CMK (cell line): Measurements from ENCODE around the gene ZNRF1.
"Not testable (repeated sequence)": the region's sequence is repeated elsewhere in the genome, so short reads cannot be mapped to it uniquely, and the experiment has no call there.

Experiments used
- DNase-seq: peaks from one replicate; pipeline ENCODE4 v3.0.0-alpha.2; 2010; ENCODE audit warnings: low read depth

The ZNRF1 gene

DNA sequence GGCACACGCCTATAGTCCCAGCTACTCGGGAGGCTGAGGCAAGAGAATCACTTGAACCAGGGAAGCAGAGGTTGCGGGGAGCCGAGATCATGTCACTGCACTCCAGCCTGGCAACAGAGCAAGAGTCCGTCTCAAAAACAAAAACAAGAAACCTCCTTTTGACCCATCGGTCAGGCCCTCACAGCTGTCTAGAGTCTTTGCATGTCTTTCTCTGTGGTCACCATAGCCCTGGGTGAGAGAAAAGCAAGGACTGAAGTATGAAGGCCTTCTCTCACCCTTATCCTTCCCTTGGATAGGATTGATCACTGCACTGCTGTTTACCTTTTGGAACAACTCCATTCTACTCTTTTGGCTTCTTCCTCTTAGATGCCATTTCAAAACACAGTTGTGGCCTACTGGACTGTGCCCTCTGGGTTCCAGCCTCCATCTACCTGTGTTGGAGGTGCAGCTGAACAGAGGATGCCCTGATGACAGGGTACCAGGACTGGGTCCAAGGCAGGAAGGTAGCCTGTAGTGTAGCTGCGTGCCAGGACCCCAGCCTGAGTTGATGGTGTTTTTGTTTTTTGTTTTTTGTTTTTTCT, 80.6 kb downstream of the ZNRF1 start:
- DNase-seq, result no peak

DNA sequence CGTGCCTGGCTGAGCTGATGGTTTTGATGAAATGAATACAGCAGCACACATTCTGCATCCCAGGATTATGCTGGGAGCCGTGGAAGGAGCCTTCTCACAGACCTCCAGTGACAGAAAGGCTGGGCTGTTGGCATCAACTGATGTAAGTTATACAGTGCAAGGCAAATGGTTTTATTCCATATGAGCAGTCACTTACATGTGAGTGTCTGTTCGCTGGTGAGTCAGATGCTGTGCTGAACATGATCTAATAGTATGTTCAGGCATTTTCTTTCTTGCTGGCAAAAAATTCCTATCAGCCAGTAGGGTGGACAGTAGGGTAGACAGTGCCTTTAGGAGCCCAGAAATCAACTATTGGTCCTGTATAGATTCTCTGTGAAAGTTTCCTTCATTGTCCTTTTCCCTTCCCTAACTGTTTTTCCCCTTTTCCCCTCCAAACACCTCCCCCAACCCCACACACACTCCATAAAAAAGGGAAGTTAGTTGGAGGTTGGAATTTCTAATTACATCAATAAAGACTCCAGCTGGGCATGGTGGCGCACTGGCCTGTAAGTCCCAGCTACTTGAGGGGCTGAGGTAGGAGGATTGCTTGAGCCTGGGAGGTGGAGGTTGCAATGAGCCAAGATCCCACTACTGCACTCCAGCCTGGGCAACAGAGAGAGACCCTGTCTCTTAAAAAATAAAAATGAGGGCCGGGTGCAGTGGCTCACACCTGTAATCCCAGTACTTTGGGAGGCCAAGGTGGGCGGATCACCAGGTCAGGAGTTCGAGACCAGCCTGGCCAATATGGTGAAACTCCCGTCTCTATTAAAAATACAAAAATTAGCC, 81.6 kb downstream of the ZNRF1 start:
- no peak for DNase-seq

DNA sequence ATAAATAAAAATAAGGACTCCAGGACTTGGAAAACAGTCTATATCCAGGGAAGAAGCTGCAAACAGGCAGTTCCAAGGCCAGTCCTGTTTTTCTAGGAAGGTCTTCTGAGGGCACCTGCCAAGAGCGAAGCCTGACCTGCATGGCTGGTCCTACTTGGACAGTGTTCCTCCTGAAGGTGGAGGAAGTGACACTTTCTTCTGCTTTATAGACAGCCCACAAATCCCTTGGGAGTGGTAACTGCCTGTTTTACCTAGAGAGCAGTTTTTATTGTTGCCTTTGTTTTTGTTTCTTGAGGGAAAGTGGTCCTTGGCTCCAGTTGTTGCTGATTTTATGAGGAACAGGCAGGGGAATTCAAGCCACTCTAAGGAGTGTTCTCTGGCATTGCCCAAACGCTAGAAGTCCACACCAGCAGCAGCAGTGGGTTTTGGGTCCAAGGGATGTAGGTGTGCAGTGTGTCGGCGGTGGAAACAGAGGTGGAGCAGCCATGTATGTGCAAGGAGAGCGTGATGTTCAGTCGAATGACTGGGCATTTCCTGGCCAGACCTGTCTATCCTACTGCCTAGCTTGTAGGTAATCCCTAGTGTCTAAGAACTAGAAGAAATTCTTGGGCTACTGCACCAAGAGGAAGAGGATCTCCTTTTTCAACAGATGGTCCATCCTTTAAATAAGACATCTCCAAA, 82.5 kb downstream of the ZNRF1 start:
- no peak for DNase-seq

DNA sequence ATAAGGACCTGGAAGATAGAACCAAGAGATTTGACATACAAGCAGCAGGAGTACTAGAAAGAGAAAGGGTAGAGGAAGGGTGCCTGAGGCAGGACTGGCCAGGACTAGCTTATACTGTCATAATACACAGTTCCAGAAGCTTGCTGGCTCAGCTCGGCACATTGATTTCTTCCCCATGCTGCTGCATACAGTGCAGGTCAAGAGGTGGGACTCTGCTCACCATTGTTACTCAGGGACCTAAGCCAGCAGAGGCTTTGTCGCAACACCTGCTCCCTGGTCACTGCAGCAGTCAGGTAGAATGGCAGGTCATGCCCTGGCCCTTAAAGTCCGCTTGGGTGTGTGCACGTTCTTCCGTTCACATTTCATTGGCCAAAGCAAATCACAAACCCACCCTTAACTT, 85.0 kb downstream of the ZNRF1 start:
- DNase-seq, result no peak

DNA sequence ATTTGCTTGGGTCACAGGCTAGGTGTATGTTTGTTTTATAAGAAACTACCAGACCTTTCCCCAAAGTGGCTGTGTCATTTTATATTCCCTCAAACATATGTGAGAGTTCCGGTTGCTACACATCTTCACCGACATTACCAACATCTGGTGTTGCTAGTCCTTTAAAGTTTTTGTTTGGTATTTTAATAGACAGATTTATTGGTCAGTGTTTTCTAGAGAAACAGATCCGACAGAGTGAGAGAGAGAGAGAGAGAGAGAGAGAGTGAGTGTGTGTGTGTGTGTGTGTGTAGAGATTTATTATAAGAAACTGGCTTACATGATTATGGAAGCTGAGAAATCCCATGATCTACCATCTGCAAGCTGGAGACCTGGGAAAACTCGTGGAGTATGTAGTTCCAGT, 86.7 kb downstream of the ZNRF1 start:
- no peak for DNase-seq

DNA sequence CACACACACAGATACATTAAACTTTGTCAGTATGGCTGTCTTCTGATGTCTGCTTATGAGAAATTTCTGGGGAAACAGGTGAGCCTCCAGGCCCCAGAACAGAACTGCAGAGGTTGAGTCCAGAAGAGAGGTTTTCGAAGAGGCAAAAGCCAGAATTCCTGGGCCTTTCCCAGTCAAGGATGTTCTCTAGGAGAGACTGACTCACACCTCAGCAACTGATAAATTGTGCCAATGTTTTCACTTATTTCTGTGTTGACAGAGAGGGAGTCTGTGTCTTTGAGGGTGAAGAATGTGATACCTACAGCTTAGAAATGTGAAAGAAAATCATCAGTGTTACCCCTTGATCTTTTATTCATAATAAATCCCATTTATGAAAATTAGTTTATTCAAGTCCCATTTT, 87.5 kb downstream of the ZNRF1 start:
- no peak for DNase-seq

DNA sequence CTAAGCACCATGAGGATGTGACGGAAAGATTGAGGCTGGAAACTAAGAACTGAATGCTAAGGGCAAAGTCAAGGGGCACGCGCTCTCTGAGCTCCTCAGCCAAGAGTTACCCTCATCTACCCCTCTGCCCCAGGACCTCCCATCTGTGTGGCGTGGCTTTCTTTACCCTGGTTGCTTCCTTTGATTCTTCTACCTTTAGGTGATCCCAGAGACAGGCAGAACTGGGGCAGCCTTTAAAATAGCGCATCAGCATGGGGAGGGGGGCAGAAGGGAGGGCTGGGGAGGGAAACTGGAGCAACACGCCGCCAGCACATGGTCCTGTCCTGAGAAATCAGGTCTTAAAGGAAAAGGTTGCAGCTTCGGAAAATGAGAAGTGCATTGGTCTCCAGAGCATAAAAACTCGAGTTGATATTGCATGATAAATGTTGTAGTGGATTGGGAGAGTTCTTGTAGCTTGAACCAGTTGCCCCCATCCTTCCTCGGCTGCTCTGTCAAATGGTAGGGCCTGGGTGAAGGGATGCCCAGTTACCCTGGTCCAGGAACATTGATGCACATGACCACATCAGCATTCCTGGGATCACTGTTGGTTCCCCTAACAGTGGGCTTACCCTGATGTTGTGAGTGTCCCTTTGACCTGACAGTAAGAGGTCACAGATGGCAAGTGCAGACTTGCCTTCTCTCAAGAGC, 88.0 kb downstream of the ZNRF1 start:
- no peak for DNase-seq

DNA sequence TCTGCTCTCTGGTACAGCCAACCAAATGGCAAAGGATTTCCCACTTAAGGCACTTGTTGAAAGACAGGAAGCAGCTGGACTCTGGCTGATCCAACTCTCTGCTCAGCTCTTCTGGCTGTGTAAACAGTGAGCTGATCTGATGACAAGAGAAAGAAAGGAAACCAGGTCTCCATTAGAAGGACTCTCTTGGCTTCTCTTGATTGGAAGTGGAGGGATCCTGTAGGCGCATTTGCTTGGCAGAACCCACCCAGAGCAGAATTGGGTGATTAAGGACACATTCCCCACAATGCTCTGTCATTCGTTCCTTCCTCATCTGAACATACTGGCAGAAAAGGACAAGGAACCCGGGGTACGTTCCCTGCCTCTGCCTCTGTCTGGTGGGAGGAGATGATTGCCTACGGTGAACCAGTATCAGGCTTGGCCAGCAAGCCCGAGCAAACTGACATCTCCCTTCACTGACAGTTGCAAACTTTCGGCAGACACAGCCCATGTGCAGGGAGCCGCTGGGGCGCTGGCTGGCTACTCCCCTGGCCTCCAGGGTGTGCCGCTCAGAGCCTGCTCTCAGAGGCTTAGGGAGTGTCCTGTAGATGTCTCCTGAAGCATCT, 88.7 kb downstream of the ZNRF1 start:
- DNase-seq, result peak; percentile 71

DNA sequence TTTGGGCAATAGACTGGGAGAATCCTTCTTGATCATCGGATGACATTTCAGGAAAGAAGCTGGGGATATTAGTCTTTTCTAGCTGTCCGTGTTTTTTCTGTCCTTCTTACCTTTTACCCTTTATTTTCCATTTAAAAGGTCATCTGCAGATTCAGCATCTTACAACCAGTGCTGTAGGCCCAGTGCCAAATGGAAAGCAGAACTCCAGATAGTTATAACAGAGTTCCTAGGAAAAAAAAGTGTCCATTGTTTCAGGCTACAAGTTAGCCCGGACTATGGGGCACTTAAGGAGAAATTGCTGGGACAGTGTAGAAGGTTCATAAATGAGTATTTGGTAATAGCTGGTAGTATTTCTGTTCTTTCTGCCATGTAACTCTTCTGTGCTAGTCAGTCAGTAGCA, 89.4 kb downstream of the ZNRF1 start:
- DNase-seq, result no peak

DNA sequence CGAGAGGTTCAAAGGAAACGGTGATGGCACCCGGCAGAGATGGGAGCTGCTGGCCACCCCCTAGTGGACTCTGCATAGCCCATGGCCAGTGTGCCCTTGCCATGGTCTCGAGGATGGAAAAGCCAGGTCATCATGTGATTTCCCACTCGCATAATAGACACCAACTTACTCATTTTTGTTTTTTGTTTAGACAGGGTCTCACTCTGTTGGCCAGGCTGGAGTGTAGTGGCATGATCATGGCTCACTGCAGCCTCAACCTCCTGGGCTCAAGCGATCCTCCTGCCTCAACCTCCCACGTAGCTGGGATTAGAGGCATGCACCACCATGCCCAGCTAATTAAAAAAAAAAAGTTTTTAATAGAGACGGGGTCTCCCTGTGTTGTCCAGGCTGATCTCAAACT, 90.1 kb downstream of the ZNRF1 start:
- no peak for DNase-seq

DNA sequence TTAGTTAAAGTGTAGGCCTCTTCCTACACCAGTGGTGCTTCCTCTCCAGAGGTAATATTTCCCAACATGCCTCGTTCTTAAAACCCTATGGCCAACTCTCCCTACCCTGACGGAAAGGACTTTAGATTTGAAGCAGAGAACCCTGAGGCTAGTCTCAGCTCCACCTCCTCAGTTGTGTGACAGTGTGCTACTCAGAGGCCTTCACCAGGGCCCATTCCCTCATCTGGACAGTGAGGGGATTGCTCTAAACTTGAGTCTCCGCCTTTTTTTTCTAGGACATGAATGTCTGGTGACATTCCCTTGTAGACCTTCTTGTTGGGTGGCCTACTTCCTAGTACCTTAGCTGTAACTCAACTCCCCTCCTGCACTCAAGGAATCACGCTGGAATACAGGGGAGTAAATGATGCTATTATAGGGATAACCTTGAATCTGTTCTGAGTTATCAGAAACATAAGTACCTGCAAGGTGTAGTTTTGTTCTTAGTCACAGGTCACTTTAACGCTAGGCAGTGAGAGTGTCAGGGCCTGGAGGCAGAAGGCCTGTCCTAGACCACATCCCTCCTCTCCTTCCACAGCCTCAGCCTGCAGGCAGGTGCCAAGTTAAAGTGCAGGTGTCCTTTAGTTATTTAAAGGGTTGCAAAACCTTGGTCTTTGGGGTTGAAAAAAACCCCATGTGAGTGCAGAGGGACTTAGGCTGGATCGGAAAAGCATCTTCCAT, 90.8 kb downstream of the ZNRF1 start:
- no peak for DNase-seq

DNA sequence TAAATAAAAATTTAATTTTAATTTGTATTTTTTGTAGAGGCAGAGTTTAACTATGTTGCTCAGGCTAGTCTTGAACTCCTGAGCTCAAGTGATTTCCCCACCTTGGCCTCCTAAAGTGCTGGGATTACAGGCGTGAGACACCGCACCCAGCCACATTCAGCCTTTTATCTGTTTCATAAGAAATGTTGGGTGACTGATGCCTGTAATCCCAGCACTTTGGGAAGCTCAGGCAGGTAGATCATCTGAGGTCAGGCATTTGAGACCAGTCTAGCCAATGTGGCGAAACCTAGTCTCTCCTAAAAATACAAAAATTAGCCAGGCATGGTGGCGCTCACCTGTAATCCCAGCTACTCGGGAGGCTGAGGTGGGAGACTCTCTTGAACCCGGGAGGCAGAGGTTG, 92.1 kb downstream of the ZNRF1 start:
- not testable (repeated sequence) for DNase-seq

DNA sequence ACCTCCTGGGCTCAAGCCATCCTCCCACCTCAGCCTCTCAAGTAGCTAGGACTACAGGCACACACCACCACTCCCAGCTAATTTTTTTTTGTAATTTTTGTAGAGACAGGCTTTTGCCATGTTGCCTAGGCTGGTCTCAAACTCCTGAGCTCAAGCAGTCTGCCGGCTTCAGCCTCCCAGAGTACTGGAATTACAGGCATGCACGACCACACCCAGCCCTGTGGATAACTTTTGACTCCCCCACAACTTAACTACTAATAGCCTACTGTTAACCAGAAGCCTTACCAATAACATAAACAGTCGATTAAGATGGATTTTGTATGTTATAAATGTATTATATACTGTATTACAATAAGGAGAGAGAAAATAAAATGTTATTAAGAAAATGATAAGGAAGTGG, 92.8 kb downstream of the ZNRF1 start:
- DNase-seq, result not testable (repeated sequence)

DNA sequence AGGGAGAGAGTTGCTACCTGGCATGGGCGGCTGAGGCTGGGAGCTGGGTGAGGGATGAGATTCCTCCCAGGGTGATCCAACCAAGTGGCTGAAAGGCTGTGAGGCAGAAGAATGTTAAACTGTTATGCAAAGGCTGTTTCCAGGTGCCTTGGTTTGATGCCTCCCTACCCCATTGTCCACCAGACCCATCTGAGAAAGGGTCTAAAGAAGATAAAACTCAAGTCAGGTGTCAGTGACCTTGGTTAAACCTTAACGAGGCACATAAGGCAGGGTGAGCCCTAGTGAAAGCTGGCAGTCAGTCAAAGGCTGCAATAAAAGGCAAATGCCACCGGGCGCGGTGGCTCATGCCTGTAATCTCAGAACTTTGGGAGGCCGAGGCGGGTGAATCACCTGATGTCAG, 94.0 kb downstream of the ZNRF1 start:
- no peak for DNase-seq

DNA sequence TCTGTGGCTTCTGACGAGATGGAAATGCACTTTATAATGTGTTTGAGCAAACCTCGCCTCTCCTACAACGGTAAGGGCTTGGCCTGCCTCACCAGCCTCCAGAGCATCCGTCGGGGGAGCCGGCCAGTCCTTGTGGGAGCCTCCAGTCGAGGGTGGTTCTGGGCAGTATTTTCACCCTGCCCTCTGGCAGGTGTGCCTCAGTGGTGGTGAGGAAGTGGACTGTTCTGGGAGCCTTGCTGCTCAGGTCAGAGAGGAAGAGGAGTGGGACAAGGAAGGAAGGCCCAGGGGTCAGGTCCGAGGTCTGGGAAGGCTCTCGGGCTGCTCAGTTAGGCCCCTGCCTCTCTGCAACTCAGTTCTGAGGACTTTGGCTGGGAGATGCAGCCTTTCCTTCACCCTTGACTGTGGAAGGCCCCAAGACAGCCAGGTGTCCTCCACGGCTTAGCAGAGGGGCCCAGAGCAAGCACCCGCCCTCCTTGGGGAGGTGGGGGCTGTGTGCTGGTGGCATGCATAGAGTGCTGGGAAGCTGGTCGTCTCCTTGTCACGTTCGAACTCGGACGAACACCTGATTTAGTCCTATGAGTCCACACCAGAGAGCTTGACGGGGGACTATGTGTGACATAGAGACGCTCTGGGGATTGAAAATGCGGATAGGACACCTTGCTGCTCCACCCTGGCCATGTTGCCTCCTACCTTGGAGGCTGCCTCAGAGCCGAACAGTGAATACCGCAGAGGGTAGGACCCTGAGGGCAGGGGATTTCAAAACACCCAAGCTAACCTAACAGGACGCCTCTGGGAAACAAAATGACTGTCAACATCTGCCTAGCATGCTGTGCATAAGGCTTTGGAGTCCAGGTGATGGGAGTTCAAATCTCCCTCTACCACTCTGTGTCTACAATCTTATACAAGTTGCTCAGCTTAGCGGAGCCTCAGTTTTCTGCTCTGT, 95.0 kb downstream of the ZNRF1 start:
- no peak for DNase-seq

DNA sequence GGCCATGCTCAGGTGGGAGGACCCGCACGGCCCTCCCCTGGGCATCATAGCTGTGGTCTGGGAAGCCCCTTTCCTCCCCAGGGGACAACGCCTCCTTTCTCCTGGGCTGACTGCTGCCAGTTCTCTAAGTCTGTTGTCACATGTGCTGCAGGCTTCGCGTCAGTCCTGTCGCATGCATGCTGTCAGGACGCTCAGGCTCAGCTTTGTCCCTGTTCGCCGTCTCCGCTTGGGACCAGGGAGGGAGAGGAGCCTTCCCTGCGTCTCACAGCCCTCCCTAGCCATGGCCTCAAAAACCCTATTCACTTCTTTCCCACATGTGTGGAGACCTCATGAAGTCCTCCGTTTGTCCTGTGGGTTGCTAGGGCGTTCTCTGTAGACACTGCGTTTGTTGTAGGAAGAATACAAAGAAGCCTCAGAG, 96.4 kb downstream of the ZNRF1 start:
- DNase-seq, result no peak

DNA sequence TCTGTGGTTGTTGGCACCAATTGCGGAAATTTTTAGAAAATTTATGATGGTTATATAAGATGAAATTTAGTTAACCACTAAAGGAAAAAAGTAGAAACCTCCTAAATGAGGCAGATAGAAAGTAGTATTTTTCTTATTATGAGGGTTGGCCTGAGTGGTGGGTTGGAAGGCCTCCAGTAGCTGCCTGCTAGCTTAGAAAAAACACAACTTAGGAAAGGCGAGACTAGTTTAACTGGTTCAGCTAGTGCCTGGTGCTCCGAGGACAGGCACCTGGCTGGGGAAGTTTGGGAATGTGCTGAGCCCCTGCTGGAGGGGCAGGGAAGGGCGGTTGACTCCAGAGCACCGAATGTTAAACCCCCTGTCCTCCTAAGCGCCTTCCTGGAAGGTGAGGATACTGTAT, 97.8 kb downstream of the ZNRF1 start:
- DNase-seq, result no peak

DNA sequence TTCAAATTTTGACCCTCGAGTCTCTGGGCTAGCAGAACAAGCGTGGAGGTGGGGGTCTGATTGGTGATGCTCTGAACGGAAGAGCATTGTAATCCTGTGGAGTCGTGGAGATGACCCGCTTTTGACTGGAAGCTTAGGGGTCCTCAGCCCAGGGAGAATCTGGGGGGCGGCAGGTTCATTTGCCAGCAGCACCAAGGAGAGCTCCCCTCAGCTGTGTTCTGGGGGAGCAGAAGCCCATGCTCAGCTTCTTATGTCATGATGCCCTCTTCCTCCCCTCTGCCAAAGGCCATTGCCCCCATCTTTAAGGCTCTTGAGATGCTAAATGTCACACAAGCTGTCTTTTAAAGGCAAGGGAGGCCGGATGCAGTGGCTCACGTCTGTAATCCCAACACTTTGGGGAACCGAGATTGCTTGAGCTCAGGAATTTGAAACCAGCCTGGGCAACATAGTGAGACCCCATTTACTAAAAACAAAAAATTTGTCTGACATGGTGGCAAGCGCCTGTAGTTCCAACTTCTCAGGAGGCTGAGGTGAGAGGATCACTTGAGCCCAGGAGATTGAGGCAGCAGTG, 98.5 kb downstream of the ZNRF1 start:
- DNase-seq, result no peak

DNA sequence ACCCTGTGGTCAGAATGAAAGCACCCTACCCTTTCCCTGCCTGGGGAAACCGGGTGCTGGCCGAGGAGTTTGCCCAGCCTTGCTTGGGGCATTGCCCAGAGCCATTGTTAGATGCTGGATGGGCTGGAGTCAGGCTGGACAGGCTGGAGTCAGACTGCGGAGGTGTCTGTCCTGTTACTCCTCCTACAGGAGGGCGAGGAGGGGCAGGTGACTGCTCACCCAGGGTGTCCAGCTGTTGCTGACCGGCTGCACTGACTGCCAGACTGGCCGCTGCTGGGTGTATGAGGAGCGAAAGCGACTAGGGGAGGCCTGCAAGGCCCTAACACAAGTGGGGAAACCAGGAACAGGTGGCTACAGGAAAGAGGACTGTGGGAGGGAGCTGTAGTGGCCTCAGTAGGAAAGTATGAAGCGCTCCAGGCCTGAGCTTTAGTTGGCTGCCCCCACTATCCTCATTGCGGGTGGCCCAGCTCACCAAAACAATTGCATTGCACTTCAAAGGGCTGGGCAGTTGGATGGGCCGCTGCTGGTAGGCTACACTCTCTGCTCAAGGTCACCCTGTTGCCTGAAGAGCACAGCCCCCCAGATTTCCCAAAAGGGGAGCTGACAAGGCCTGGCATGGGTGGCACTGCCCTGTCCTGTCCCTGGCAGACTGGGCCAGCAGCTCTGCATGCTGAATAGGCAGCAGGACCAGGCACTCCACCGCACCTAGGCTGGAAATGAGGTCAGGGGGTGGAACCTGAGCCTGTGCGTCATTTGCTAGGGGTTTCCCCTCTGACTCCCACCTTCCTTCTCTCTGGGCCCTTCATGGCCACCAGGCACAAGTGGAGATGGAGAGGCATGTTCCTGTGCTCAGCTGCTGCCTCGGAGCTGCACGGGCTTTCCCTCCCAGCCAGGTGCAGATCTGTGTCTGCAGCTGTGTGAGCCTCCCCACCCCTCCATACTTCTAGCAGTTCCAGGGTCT, 99.4 kb downstream of the ZNRF1 start:
- no peak for DNase-seq
